ENCODE data around the gene REC8.

REC8 gene

DNA sequence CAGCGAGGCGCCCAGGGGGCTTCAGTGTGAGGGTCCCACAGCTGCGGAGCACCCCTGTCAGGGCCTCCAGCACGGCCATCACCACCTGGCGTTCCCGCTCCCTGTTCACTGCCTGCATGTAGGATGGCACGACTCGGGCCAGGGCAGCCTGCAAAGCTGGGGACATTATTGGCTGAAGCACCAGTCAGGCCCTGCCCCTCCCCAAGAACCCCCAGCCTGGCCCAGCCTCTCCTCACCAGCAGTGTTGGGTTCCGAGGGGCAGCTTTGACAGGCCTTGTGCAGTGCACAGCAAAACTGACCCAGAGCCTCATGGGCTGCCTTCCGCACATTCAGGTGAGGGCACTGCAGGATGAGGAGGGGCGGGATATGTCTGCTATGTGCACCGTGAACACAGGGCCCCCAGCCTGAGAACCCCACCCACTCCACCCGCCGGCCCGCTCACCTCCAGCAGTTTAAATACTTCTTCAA is 11.2 kb downstream of the REC8 start:
- Mint-ChIP-seq H3K9me3 (no peaks in the 10 kb centered on the region), H3K36me3 (peaks cover 73% of the 10 kb centered on the region), H3K4me1 (peaks cover 27% of the 10 kb centered on the region), H3K4me3 (no peak overlapping the region), H3K27me3 (no peaks in the 10 kb centered on the region), H3K27ac (no peak overlapping the region)
- no peak for ATAC-seq

DNA sequence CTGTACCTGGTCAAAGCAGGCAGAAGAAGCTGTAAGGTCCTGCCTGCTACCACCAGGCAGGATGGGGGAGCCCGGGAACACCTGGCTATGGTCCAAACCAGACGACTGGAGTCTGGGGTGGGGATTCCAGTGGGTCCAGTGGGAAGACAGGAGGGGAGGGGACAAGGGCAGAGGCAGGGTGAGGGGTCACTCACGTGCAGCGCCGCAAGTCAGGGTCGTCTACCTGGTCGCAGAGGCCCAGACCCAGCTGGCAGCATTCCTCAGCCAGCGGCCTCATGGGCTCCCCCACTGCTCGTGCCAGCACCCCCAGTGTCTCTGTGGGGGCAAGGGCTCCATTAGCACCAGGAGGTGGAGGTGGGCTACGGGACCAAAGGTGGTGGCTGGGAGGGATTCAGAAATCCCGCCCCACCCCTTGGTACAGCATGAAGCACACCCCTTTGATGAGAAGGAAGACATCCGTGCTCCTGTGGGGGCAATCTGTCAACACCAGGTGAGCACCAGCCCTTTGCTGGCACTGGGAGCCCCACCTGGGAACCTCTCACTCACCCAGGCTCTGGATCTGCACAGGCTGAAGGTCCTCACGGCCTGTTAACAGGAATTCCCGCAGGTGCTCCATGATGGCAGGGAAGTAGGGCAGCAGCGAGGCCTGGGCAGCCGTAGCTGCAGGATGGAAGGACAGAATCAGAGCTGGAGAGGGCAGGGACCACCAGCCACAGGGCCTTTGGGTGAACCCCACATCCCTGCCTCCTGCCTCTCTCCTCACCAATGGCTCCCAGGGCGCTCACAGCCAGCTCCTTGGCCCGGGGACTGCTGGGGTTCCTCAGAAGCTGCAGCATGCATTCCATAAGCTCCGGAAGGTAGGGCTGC is 12.5 kb downstream of the REC8 start:
- H3K4me3 Mint-ChIP-seq: no peak overlapping the region
- H3K36me3 Mint-ChIP-seq: peaks cover 67% of the 10 kb centered on the region
- H3K4me1 Mint-ChIP-seq: peaks cover 28% of the 10 kb centered on the region
- no peak for ATAC-seq
- H3K27ac Mint-ChIP-seq: no peak overlapping the region
- no peaks in the 10 kb centered on the region for H3K27me3 Mint-ChIP-seq
- H3K9me3 Mint-ChIP-seq: no peaks in the 10 kb centered on the region

- Mint-ChIP-seq H3K36me3 (peaks cover 64% of the 10 kb centered on the region), H3K9me3 (no peaks in the 10 kb centered on the region), H3K27me3 (no peaks in the 10 kb centered on the region), H3K4me1 (peaks cover 25% of the 10 kb centered on the region), H3K4me3 (no peak overlapping the region), H3K27ac (no peak overlapping the region)
- ATAC-seq: no peak
Observed at GRCh38 chr14:24185026-24185425, 13.1 kb downstream of the REC8 start.

DNA sequence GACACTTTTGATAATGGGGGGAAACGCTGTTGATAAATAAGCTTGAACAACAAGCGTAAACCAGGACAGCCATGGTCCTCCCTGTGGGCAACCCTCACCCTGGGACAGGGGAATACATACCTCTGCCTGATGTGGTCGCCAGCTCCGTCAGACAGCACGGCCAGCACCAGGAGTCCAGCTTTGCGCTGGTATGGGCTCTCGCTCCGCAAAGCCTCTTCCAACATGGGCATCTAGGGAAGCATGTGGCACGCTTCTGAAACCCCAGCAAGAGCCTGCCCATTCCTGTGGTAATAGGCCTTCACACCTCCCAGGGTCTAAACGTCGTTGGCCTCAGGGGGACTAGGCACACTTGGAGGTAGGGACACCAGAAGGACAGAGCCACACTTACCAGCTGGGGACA is 13.9 kb downstream of the REC8 start:
- ATAC-seq: no peak
- no peaks in the 10 kb centered on the region for H3K9me3 Mint-ChIP-seq
- H3K4me3 Mint-ChIP-seq: no peak overlapping the region
- peaks cover 25% of the 10 kb centered on the region for H3K4me1 Mint-ChIP-seq
- no peak overlapping the region for H3K27ac Mint-ChIP-seq
- H3K36me3 Mint-ChIP-seq: peaks cover 63% of the 10 kb centered on the region
- no peaks in the 10 kb centered on the region for H3K27me3 Mint-ChIP-seq

- Mint-ChIP-seq H3K36me3 (peaks cover 60% of the 10 kb centered on the region), H3K27ac (peak overlapping the region; percentile 87), H3K9me3 (no peaks in the 10 kb centered on the region), H3K4me3 (peak overlapping the region; percentile 62), H3K4me1 (peaks cover 31% of the 10 kb centered on the region), H3K27me3 (no peaks in the 10 kb centered on the region)
- no peak for ATAC-seq
Observed at GRCh38 chr14:24186831-24187538, 15.1 kb downstream of the REC8 start.

GRCh38 chr14:24187539-24187915 is 15.6 kb downstream of the REC8 start:
- Mint-ChIP-seq H3K9me3 (no peaks in the 10 kb centered on the region), H3K4me1 (peaks cover 36% of the 10 kb centered on the region), H3K27me3 (no peaks in the 10 kb centered on the region), H3K4me3 (peak overlapping the region; percentile 96), H3K36me3 (peaks cover 60% of the 10 kb centered on the region), H3K27ac (peak overlapping the region; percentile 87)
- no peak for ATAC-seq

- peaks cover 40% of the 10 kb centered on the region for H3K4me1 Mint-ChIP-seq
- H3K27ac Mint-ChIP-seq: peak within 1 kb of the TSS; percentile 87
- ATAC-seq: peak; percentile 97
- H3K27me3 Mint-ChIP-seq: no peaks in the 10 kb centered on the region
- H3K4me3 Mint-ChIP-seq: peak within 1 kb of the TSS; percentile 96
- H3K36me3 Mint-ChIP-seq: peaks cover 55% of the 10 kb centered on the region
- no peaks in the 10 kb centered on the region for H3K9me3 Mint-ChIP-seq
Observed at GRCh38 chr14:24188251-24189058, 16.6 kb downstream of the REC8 start, which contains the start of gene IPO4. Gene IPO4, minus strand, starts transcription at chr14:24188816. Its CDS starts 29 bp downstream, at chr14:24188787.

- peak overlapping the region; percentile 87 for H3K27ac Mint-ChIP-seq
- peaks cover 43% of the 10 kb centered on the region for H3K4me1 Mint-ChIP-seq
- no peak for ATAC-seq
- H3K9me3 Mint-ChIP-seq: no peaks in the 10 kb centered on the region
- H3K27me3 Mint-ChIP-seq: no peaks in the 10 kb centered on the region
- peak overlapping the region; percentile 96 for H3K4me3 Mint-ChIP-seq
- H3K36me3 Mint-ChIP-seq: peaks cover 50% of the 10 kb centered on the region
Observed at GRCh38 chr14:24189059-24189375, 17.1 kb downstream of the REC8 start.

GRCh38 chr14:24189460-24189859 is 17.6 kb downstream of the REC8 start:
- no peak for ATAC-seq
- Mint-ChIP-seq H3K4me1 (peaks cover 47% of the 10 kb centered on the region), H3K27ac (peak overlapping the region; percentile 87), H3K27me3 (no peaks in the 10 kb centered on the region), H3K36me3 (peaks cover 49% of the 10 kb centered on the region), H3K4me3 (no peak overlapping the region), H3K9me3 (no peaks in the 10 kb centered on the region)

DNA sequence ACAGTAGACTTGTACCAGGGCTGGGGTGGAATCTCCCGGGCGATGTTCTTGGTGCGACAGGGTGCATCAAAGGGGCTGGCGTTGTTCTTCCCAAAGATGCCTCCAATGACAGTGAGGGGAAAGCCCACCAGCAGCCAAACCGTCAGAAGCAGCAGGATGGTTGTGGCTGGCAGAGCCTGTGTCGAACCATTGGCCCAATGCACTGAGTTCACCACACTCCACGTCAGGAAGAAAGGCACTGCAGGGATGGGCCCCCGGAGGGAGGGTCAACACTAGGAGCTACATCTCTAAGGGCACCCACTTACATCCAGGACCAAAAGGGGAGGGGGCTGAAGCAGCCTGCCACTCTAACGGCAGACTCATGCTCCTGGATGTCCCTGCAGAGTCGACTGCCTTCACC is 18.5 kb downstream of the REC8 start:
- peaks cover 57% of the 10 kb centered on the region for H3K4me1 Mint-ChIP-seq
- no peak overlapping the region for H3K4me3 Mint-ChIP-seq
- H3K27me3 Mint-ChIP-seq: no peaks in the 10 kb centered on the region
- no peak for ATAC-seq
- H3K9me3 Mint-ChIP-seq: no peaks in the 10 kb centered on the region
- no peak overlapping the region for H3K27ac Mint-ChIP-seq
- peaks cover 39% of the 10 kb centered on the region for H3K36me3 Mint-ChIP-seq

GRCh38 chr14:24192933-24193332 is 21.1 kb downstream of the REC8 start:
- H3K27me3 Mint-ChIP-seq: no peaks in the 10 kb centered on the region
- H3K9me3 Mint-ChIP-seq: no peaks in the 10 kb centered on the region
- H3K27ac Mint-ChIP-seq: no peak overlapping the region
- no peak overlapping the region for H3K4me3 Mint-ChIP-seq
- ATAC-seq: no peak
- H3K4me1 Mint-ChIP-seq: peaks cover 58% of the 10 kb centered on the region
- peaks cover 28% of the 10 kb centered on the region for H3K36me3 Mint-ChIP-seq

DNA sequence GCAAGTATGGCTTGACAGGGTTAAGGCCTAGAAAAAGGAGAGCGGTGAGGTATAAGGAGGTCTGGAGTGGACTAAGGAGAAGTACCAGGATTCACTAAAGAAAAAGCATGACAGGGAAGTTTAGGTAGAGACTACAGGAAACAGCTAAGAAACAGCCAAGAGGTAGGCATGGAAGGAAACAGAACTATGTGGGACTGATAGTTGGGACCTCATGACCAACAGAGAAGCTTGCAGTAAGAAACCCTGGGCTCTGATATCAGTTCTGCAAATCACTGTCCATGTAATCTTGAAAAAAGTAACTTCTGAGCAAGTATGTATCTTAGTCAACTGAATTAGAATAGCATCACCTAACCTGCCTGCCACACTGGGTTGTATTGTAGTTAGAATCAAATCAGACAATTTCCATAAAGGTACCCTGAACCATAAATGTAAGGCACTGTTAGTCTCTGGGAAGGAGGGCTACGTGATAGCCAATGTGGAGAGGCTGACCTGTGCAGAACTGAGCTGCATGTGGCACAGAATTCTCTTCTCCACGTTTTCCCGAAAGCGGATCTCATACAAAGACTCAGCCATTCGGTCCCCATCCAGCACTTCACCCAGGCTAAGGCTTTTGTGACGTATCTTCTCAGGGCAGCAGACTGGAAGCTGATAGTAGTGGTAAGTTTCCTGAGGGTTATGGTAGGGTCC is 22.4 kb downstream of the REC8 start:
- H3K27me3 Mint-ChIP-seq: no peaks in the 10 kb centered on the region
- H3K9me3 Mint-ChIP-seq: peaks cover 2% of the 10 kb centered on the region
- H3K27ac Mint-ChIP-seq: peak overlapping the region; percentile 100
- no peak for ATAC-seq
- peak overlapping the region; percentile 98 for H3K4me3 Mint-ChIP-seq
- peaks cover 59% of the 10 kb centered on the region for H3K4me1 Mint-ChIP-seq
- H3K36me3 Mint-ChIP-seq: peaks cover 35% of the 10 kb centered on the region

DNA sequence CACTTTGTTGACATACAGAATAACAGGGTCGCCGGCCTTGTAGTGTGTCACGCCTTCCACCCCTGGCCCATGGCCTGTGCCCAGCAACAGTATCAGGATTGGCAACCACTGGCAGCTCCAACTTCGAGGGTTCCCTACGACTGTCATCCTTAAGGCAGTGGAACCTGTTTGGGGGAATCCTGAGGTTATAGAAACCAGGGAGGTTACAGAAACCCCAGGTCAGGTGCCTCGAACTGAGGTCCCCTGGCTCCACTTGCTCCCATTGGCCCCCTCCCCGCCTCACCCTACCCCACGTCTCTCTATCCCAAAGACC is 22.9 kb downstream of the REC8 start:
- peaks cover 35% of the 10 kb centered on the region for H3K36me3 Mint-ChIP-seq
- H3K9me3 Mint-ChIP-seq: peaks cover 2% of the 10 kb centered on the region
- H3K4me1 Mint-ChIP-seq: peaks cover 59% of the 10 kb centered on the region
- no peak for ATAC-seq
- H3K27me3 Mint-ChIP-seq: no peaks in the 10 kb centered on the region
- H3K4me3 Mint-ChIP-seq: peak overlapping the region; percentile 98
- peak overlapping the region; percentile 100 for H3K27ac Mint-ChIP-seq

GRCh38 chr14:24195186-24196070 is 23.5 kb downstream of the REC8 start, which contains the start of gene TM9SF1:
Gene TM9SF1, minus strand, starts transcription at chr14:24195441. Its CDS starts 422 bp downstream, at chr14:24195019.
- Mint-ChIP-seq H3K4me1 (peaks cover 59% of the 10 kb centered on the region), H3K36me3 (peaks cover 34% of the 10 kb centered on the region)

More at GRCh38 chr14:24195186-24196070, 23.5 kb downstream of the REC8 start, which contains the start of gene TM9SF1:
- Mint-ChIP-seq H3K27ac (peak within 1 kb of the TSS; percentile 100), H3K4me3 (peak within 1 kb of the TSS; percentile 98), H3K9me3 (peaks cover 2% of the 10 kb centered on the region), H3K27me3 (no peaks in the 10 kb centered on the region)
- peak; percentile 95 for ATAC-seq
